ENCODE measurements around the gene CREG2.

CREG2 gene

DNA sequence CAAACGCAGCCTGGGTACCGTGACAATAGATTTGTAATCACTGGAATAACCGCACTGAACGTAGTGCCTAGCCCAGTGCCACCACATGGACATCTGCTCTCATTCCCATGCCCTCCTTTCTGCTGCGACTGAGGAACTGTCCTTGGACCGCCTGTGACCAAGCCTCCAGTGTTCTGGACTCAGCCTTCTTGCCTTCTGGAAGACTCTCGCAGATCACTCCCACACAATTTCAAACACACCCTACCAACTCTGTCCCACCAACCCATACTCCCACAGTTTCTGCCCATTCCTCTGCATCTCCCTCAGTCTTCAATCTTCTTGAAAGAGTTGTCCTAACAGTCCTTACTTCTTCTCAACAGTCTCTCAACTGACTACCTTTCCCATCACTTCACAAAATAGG is 80.9 kb downstream of the CREG2 start:
- no peak for DNase-seq (ENCODE audit: low read depth in 2 of 2)

GRCh38 chr2:101305492-101306078 is 81.7 kb downstream of the CREG2 start:
- no peak for DNase-seq (ENCODE audit: low read depth in 2 of 2)

DNA sequence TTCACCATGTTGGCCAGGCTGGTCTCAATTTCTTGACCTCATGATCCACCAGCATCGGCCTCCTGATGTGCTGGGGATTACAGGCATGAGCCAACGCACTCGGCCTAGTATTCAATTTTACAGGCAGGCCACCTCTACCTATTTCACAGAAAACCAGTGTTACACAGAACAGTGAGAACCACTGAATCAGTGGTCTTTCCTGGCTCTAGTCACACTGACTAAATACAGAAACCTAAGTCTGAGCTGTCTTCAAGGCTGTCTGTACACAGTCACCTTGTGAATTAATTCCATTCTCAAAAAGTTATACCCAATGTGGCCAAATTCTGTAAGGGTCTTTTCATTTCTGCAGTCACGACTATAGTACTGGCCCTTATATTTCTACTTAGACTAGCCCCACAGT is 82.3 kb downstream of the CREG2 start:
- no peak for DNase-seq (ENCODE audit: low read depth in 2 of 2)

DNA sequence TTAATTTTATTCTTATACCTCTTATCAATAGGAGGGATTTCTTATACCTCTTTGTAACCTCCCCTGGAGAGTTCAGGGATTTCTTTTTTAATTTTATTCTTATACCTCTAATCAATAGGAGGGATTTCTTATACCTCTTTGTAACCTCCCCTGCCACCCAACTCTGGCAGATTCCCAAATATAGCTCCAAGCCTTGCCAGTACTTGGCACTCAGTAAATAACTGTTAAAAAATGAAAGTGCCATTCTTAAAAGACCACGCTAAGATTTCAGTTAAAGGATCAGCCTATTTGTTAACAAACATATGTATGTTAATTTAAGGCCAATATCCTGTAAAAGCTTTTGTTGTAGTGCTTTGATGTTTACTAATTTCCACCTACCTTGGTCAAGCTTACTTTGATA is 83.6 kb downstream of the CREG2 start:
- DNase-seq (ENCODE audit: low read depth in 2 of 2), result no peak

DNA sequence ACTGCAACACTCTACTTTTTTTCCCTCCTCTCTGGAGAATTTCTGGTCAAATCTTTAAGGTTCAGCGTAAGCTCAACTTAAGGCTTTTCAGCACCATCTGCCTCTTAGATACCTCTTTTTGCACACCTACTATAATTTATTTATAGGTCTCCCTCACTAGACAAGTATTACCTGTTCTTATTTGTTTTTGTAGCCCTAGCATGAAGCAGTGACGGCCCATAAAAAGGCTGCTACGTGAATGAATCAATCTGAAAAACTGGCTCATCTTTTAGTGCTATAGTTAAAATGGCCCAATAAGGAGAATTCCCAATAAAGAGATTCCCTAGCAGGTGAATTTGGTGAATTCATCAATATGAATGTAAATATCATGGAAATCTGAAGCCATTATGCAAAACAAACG is 85.3 kb downstream of the CREG2 start:
- DNase-seq (ENCODE audit: low read depth in 2 of 2), result no peak

DNA sequence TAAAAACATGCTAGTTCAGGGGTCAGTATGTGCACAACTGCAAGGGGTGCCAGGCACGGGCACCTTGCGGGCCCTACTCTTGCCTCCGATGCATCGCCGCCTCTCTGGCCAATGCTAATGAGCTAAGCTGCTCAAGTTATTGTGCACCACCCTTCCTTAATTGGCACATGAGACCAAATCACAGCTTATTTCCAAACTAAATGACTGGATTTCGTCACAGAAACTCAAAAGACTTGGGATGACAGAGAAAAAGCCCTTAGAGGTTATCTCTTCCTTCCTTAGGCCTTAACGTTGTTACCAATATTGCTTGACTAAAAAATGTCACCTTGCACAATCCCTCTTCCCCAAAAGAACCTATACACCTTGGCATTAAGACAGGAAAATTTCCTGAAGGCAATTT is 86.5 kb downstream of the CREG2 start:
- DNase-seq (ENCODE audit: low read depth in 2 of 2), result no peak

DNA sequence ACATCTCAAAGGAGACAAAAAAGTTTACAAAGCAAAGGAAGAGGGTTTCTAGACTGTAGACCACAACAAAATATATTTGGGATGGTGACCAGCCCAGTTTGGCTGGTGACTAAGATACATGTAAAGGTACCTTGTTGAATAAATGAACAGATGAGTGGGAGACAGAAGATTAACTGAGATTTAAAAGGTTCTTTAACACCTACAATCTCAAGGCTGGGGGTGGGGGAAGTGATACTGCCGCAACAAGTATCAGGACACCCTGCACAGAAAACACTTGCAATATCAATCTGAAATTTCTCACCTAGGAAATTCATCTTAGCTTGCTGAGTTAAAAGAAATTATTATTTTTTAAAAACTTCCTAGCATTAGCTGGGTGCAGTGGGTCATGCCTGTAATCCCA is 87.1 kb downstream of the CREG2 start:
- DNase-seq (ENCODE audit: low read depth in 2 of 2), result no peak

- DNase-seq (ENCODE audit: low read depth in 2 of 2), result no peak
Observed at GRCh38 chr2:101299604-101300003, 87.7 kb downstream of the CREG2 start.

DNA sequence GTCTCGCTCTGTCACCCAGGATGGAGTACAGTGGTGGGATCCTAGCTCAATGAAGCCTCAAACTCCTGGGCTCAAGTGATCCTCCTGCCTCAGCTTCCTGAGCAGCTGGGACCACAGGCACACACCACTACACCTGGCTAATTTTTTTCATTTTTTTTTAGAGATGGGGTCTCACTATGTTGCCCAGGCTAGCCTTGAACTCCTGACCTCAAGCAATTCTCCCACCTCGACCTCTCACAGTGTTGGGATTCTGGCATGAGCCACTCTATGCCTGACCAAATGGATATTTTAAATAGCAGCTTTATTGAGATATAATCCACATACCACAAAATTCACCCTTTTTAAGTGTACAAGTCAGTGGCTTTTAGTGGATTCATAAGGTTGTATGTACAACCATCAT is 89.9 kb downstream of the CREG2 start:
- DNase-seq (ENCODE audit: low read depth in 2 of 2), result no peak

- no peak for DNase-seq (ENCODE audit: low read depth in 2 of 2)
Observed at GRCh38 chr2:101296371-101296770, 90.9 kb downstream of the CREG2 start.

DNA sequence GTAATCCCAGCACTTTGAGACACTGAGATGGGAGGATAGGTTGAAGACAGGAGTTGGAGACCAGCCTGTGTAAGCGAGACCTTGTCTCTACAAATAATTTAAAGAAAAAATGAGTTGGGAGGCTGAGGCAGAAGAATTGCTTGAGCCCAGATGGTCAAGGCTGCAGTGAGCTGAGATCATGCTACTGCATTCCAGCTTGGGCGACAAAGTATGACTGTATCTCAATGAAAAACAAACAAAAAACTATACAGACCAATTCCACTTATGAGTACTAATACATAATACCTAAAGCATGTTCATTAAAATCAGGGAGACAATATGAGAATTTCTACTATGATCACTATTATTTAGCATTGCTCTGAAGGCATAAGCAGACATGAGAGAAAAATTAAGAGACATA is 91.4 kb downstream of the CREG2 start:
- no peak for DNase-seq (ENCODE audit: low read depth in 2 of 2)

All from stimulated activated CD4-positive, alpha-beta T cell treated with anti-CD3 and anti-CD28 coated beads, Interleukin-4, amount 100 ng/mL, for 48 hours (primary cell).